NCI-H1417 (cell line): ENCODE measurements around the gene B3GALNT2.
"Not testable (repeated sequence)": the region's sequence is repeated elsewhere in the genome, so short reads cannot be mapped to it uniquely, and the experiment has no call there.

ENCODE experiments used
- DNase-seq, 3 experiments: peaks; one replicate each; lab custom pipeline; 2025; lab: John Stamatoyannopoulos, UW

Gene B3GALNT2

DNA sequence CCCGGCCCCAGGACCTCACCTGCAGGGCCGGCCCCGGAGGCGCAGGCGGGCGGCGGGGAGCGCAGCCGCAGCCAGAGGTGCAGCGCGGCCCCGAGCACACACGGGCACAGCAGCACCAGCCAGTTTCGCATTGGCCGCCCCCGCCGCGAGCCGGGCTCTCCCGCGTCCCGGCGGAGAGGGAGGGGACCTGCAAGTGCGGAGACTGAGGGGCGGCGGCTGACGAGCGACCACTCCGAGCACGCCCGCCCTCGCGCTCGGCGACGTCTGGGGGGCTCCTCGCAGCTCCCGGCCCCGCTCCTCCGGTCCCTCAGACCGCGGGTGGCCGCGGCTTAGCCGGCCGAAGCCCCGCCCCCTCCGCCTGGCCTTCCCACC, at the start of gene B3GALNT2:
TSS of gene B3GALNT2 (minus strand) at position 331 of the 372 bp plus-strand sequence. CDS start at position 131, 200 bp downstream.
- no peak for DNase-seq

- peak in 1 of 3 experiments; percentile 5 for DNase-seq
Observed at GRCh38 chr1:235553112-235553551, 48.9 kb upstream of the B3GALNT2 start.

GRCh38 chr1:235552146-235552716, 48.0 kb upstream of the B3GALNT2 start:
- DNase-seq = no peak

GRCh38 chr1:235549351-235550139, 45.3 kb upstream of the B3GALNT2 start:
- no peak for DNase-seq

GRCh38 chr1:235546369-235547155, 42.3 kb upstream of the B3GALNT2 start:
- not testable (repeated sequence) for DNase-seq

DNA sequence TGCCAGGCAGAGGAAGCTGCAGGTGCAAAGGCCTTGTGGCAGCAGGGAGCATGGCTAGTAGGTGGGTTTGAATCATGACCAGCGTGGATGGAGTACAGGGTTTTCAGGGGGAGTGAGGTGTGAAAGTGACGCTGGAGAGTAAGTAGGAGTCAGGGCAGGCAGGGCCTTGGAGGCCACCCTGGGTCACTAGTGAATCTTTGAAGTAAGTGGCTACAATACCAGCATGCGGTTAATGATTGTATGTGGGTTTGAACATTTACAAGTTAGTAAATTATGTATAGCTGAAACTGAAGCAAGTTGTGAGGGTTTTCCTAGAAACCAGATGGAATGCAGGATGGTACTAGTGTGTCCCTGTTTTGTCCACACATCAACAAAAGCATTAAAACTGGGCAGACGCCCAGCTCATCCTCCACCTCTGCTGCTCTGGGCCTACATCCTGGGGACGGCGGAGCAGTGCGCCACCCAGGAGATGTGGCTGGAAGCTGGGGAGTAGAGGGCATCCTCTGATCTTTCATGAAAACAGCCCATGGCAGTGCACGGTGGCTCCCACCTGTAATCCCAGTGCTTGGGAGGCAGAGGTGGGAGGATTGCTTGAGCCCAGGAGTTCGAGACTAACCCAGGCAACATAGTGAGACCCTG, 41.2 kb upstream of the B3GALNT2 start:
- DNase-seq = no peak

DNA sequence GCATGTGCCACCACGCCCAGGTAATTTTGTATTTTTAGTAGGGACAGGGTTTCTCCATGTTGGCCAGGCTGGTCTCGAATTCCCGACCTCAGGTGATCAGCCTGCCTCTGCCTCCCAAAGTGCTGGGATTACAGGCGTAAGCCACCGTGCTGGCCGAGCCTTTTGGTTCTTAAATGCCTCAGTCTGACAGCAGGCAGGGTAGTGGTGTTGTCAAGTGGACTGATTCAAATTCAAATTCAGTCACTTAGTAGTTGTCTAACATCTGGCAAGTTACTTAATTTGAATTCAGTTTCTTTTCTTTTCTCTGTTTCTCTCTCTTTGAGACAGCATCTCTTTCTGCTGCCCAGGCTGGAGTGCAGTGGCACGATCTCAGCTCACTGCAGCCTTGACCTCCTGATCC, 38.6 kb upstream of the B3GALNT2 start:
- not testable (repeated sequence) for DNase-seq

GRCh38 chr1:235533476-235534168, 29.4 kb upstream of the B3GALNT2 start:
- DNase-seq = no peak

DNA sequence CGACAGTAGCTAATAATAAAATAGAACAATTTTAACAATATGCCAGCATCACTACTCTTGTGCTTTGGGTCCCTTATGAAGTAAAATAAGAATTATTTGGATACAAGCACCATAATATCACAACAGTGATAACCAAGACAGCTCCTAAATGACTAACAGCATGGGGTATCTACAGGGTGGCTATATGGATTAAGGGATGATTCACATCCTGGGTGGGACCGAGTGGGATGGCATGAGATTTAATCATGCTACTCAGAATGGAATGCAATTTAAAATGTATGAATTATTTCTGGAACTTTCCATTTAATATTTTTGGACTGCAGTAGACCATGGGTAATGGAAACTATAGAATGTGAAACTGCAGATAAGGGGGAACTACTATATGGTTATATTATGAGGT, 28.1 kb upstream of the B3GALNT2 start:
- no peak for DNase-seq

DNA sequence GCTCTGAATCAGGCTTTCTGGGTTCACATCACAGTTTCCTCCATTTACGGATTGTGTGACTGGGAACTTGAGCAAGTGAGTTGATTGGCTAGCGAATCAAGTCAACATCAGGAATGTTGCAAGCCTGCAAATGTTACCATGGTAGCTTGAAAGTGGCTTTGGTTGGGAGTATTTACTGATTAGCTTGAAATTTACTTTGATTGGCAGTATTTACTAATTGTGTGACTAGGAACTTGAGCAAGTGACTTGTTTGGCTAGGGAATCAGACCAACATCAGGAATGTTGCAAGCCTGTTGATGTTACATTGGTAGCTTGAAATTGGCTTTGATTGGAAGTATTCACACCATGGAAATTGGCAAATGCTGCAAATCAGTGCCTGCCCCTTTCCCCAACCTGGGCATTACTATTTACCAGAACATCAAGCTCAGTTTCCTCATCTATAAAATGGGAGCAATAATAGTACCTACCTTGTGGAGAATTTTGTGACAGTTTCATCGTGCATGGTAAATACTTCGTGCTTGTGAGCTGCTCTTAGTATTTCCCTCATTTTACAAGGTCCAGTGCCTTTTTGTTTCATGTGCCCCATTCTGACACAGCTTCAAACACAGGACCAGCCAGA, 23.1 kb upstream of the B3GALNT2 start:
- no peak for DNase-seq

- no peak for DNase-seq
Observed at GRCh38 chr1:235525314-235525713, 21.1 kb upstream of the B3GALNT2 start.

DNA sequence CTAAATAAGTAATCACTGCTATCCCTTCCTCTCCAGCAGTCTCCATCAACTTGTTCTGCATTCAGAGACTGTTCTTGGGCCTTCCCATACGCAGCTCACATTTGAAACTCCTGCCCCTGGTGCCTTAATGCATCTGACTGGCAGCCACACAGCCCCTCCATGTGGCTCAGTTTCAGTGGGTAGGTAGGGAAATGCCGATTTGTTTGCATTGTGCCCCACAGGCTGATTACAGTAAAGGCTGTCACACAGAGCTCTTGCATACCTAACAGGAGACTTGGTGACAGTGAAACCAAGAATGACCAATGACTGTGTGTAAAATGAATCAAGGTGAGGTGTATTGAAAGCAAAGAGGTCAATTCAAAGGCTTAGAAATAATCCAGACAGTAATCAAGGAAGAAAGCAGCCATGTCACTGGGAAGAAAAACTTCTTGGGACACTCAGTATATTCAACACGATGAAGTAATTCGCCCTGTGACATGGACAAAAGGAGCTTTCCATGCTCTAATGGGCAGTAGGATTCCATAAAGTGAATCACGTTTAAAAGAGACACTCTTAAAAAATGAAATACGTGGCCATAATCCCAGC, 12.7 kb upstream of the B3GALNT2 start:
- no peak for DNase-seq

- DNase-seq = peak in 1 of 3 experiments; percentile 24
Observed at GRCh38 chr1:235515844-235516512, 11.7 kb upstream of the B3GALNT2 start.

GRCh38 chr1:235513495-235514366, 9.5 kb upstream of the B3GALNT2 start:
- DNase-seq = peak; percentile 46 to 87 (median 69)

GRCh38 chr1:235511470-235512240, 7.4 kb upstream of the B3GALNT2 start:
- DNase-seq = no peak

DNA sequence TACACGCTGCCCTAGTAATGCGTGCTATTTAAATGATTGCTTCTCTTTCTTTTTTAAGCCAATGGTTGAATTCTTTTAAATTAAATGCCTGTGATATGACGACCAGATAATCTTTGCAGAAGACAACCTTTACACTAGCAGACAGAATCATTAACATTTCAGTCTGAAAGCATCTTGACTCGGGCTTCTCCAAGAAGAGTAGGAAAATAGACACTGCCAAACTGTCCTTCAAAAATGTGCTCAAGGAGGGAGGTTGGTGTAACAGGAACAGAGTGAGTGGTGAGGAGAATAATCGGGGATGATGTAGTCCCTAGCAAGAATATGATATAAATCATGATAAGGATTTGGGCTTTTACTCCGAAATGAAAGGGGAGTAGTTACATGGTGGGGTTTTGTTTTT, 6.6 kb upstream of the B3GALNT2 start:
- DNase-seq = no peak

GRCh38 chr1:235507623-235508022, 3.4 kb upstream of the B3GALNT2 start:
- DNase-seq = no peak

- DNase-seq = peak; percentile 96 to 100 (median 99)
Observed at GRCh38 chr1:235504494-235505222, 406 bp upstream of the B3GALNT2 start.
